Left lung (tissue), 10 donors: ENCODE data around the gene ZBTB1. TPM values are rescaled to one million over a fixed set of nuclear protein-coding genes. Genes with fewer than 3 reads are reported as not detected.
"Not testable (repeated sequence)": the region's sequence is repeated elsewhere in the genome, so short reads cannot be mapped to it uniquely, and the experiment has no call there.

Source experiments
- ATAC-seq: fragments of 200-7000 bp; cut with Tn5 transposase; one replicate; pipeline ENCODE4 v1.9.1; 2020; ENCODE audit warnings: moderate library complexity
- DNase-seq, 4 donors: peaks; one replicate each; pipeline ENCODE4 v3.0.0-alpha.2; 2013 to 2020
- H3K27ac ChIP-seq, 2 donors: fragments of 200-600 bp; sonication (generic) in 1 of 2; one replicate each; pipeline versions ENCODE4 v1.5.0 to v1.8.0; 2020 to 2021
- H3K27me3 ChIP-seq, 2 donors: fragments of 200-600 bp; sonication (generic) in 1 of 2; one replicate each; pipeline versions ENCODE4 v1.5.0 to v1.8.0; 2020 to 2021
- H3K36me3 ChIP-seq, 2 donors: fragments of 200-600 bp; sonication (generic) in 1 of 2; one replicate each; pipeline versions ENCODE4 v1.5.0 to v1.8.0; 2020 to 2021
- H3K4me1 ChIP-seq, 2 donors: fragments of 200-600 bp; one replicate each; pipeline ENCODE4 v1.8.0; 2021
- H3K4me3 ChIP-seq, 2 donors: fragments of 200-600 bp; sonication (generic) in 1 of 2; one replicate each; pipeline versions ENCODE4 v1.5.0 to v1.8.0; 2020 to 2021; ENCODE audit warnings: mild to moderate bottlenecking in 1 of 2
- H3K9me3 ChIP-seq, 2 donors: fragments of 200-600 bp; sonication (generic) in 1 of 2; one replicate each; pipeline versions ENCODE4 v1.5.0 to v1.8.0; 2020 to 2021
- intact Hi-C, 2 donors: fragments of 100-400 bp; cut with DNase I; formaldehyde crosslinking; loops; one replicate each; pipeline versions ENCODE4 v1.11.2 to v1.14.2; 2022
- polyA plus RNA-seq, 6 donors: library from polyadenylated mRNA; unstranded; fragments of 120-200 nt; gene quantifications; one replicate each; pipeline ENCODE4 v1.2.1, GENCODE V29; 2013; ENCODE audit not compliant: insufficient read length in 6 of 6
- total RNA-seq, 2 donors: library from RNA; stranded (reverse); fragmentation: NEBNext Ultra II Directional; extraction: Animal tissue kit (Norgen Biotek cat#: 25700); gene quantifications; one replicate each; pipeline ENCODE4 v1.2.1, GENCODE V29; 2021
- TF ChIP-seq, protein P1 (sequence below), 2 donors: fragments of 200-600 bp; sonication (generic) in 1 of 2; IDR thresholded peaks; one replicate each; pipeline versions ENCODE4 v1.5.0 to v1.8.0; 2021; ENCODE audit warnings: antibody characterized with exemption in 2 of 2
- donor health status: DM: no; HTN: yes; CAD: no.
- donor health status: DM: no; HTN: no; CAD: no.

ZBTB1 gene
- total and polyA plus RNA-seq, 8 donors: 35.5 to 75.8 (median 70.3) TPM

DNA sequence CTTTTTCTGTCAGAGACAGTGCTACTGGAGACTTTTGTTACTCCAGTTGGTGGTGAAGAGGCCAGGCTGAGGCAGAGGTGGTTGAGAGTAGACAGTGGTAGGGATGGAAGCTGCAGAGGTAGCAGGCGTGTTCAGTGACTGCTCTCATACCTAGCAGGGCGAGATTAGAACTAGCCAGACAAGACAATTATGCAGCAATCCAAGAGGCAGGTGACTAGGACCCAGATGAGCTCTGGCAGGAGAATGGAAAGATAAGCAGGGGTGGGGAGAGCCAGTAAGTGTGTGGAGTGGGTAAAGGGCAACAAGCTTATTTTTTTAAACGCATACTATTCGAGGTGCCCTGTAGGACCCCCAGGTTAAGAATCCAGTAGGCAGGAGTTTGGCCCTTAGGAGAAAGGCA lies 50.0 kb downstream of the ZBTB1 start:
- no peak for ATAC-seq
- Histone ChIP-seq H3K36me3 (no peaks in the 10 kb centered on the region), H3K27me3 (peaks cover 6 to 24% of the 10 kb centered on the region in 2 donors), H3K4me1 (peaks cover 0 to 6% of the 10 kb centered on the region in 2 donors), H3K4me3 (no peak overlapping the region), H3K27ac (no peak overlapping the region), H3K9me3 (no peaks in the 10 kb centered on the region)
- TF ChIP-seq, protein P1, sequence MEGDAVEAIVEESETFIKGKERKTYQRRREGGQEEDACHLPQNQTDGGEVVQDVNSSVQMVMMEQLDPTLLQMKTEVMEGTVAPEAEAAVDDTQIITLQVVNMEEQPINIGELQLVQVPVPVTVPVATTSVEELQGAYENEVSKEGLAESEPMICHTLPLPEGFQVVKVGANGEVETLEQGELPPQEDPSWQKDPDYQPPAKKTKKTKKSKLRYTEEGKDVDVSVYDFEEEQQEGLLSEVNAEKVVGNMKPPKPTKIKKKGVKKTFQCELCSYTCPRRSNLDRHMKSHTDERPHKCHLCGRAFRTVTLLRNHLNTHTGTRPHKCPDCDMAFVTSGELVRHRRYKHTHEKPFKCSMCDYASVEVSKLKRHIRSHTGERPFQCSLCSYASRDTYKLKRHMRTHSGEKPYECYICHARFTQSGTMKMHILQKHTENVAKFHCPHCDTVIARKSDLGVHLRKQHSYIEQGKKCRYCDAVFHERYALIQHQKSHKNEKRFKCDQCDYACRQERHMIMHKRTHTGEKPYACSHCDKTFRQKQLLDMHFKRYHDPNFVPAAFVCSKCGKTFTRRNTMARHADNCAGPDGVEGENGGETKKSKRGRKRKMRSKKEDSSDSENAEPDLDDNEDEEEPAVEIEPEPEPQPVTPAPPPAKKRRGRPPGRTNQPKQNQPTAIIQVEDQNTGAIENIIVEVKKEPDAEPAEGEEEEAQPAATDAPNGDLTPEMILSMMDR (IDR thresholded peaks at IDR 0.05): no peak
- no peak for DNase-seq
- intact Hi-C loops: no loop called here

DNA sequence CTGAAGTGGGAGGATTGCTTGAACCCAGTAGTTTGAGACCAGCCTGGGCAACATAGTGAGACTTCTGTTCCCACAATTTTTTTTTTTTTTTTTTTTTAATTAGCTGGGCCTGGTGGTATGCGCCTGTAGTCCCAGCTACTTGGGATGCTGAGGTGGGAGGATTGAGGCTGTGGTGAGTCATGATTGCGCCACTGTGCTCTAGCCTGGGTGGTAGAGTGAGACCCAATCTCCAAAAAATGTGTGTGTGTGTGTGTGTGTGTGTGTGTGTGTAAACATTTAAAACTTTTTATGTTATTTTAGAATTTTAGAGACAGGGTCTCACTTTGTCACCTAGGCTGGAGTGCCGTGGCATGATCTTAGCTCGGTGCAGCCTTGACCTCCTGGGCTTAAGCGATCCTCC lies 52.0 kb downstream of the ZBTB1 start:
- Histone ChIP-seq H3K4me1 (no peaks in the 10 kb centered on the region), H3K9me3 (no peaks in the 10 kb centered on the region), H3K27me3 (peaks cover 0 to 4% of the 10 kb centered on the region in 2 donors), H3K36me3 (no peaks in the 10 kb centered on the region), H3K27ac (no peak overlapping the region), H3K4me3 (no peak overlapping the region)
- DNase-seq (no peak), ATAC-seq (peak; percentile 19)
- TF ChIP-seq, protein P1 (IDR thresholded peaks at IDR 0.05): no peak
- intact Hi-C loops: no loop called here

DNA sequence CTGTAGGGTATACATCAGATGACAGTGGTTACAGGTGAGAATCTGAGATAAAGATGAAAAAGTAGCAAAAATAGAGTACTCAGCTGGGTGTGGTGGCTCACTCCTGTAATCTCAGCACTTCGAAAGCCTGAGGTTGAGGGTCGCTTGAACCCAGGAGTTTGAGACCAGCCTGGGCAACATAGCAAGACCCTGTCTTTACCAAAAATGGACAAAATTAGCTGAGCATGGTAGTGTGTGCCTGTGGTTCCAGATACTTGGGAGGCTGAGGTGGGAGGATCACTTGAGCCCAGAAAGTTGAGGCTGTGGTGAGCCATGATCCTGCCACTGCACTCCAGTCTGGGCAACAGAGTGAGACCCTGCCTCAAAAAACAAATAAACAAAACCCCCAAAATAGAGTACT lies 53.6 kb downstream of the ZBTB1 start:
- DNase-seq, H3K4me3 ChIP-seq, ATAC-seq, H3K27me3 ChIP-seq, H3K9me3 ChIP-seq, H3K27ac ChIP-seq, H3K36me3 ChIP-seq, H3K4me1 ChIP-seq, intact Hi-C loops: not testable (repeated sequence)

DNA sequence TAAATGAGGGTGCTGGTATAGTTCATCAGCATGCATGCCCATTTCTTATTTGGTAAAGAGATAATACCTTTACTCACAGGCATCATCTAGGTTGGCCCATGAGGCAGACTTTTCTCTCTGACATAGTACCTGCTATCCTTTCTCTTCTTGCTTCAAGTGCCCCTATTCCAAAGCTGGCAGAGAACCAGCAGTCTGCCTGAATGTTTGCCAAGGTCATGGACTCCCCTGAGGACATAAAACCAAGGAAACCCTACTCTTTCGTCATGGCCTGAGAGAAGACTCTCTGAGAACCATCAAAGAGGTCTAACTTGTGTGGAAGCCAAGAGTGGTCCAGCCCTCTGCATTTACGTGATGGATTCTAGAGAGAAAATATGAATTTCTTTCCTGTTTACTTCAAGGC lies 57.1 kb downstream of the ZBTB1 start:
- H3K9me3 ChIP-seq: no peaks in the 10 kb centered on the region
- intact Hi-C loops: no loop called here
- H3K27ac ChIP-seq: no peak overlapping the region
- TF ChIP-seq, protein P1 (IDR thresholded peaks at IDR 0.05): no peak
- no peaks in the 10 kb centered on the region for H3K4me1 ChIP-seq
- no peak overlapping the region for H3K4me3 ChIP-seq
- DNase-seq: no peak
- H3K27me3 ChIP-seq: no peaks in the 10 kb centered on the region
- no peak for ATAC-seq
- no peaks in the 10 kb centered on the region for H3K36me3 ChIP-seq

DNA sequence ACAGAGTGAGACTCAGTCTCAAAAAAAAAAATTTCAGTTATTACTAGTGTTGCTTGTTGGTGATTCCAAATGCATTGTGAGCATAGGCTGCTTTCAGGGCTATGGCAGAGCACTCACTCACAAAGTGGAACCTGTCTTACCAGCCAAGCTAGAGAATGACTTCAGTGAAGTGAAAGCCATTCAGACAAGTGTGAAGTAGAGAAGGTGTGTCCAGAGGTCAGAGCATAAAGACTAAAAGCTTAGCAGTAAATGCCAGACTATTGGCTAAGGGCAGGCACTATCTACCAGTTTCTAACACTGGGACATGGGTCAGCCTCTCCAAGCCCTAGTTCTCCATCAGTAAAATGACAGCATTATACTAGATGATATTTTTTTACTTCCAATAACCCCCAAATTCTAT lies 57.9 kb downstream of the ZBTB1 start:
- ATAC-seq (peak; percentile 93), DNase-seq (peak in 1 of 4 donors; percentile 71)
- no peaks in the 10 kb centered on the region for H3K4me1 ChIP-seq
- H3K36me3 ChIP-seq: no peaks in the 10 kb centered on the region
- TF ChIP-seq, protein P1 (IDR thresholded peaks at IDR 0.05): no peak
- no peak overlapping the region for H3K27ac ChIP-seq
- no peaks in the 10 kb centered on the region for H3K27me3 ChIP-seq
- intact Hi-C loops: no loop called here
- H3K9me3 ChIP-seq: no peaks in the 10 kb centered on the region
- no peak overlapping the region for H3K4me3 ChIP-seq

DNA sequence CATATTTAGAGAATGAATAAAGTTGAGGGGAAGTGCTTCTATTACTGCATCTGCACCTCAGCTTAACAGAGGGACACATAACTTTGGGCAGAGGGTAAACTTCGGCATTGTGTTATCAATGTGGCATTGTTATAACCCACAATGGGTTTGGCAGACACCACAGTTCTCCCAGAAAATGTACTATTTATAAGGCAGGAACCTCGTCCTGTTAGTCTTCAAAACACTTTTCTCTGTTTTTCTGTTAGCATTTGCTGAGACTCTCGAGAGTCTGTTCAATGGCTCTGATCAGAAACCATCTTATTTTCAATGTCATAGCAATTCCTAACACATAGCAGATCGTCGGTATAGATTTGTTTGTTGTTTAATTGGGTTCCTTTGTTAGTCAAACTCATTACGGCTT lies 59.1 kb downstream of the ZBTB1 start:
- intact Hi-C loops: no loop called here
- TF ChIP-seq, protein P1 (IDR thresholded peaks at IDR 0.05): no peak
- no peak for DNase-seq
- H3K27me3 ChIP-seq: no peaks in the 10 kb centered on the region
- H3K27ac ChIP-seq: no peak overlapping the region
- no peak overlapping the region for H3K4me3 ChIP-seq
- no peaks in the 10 kb centered on the region for H3K4me1 ChIP-seq
- no peaks in the 10 kb centered on the region for H3K36me3 ChIP-seq
- no peaks in the 10 kb centered on the region for H3K9me3 ChIP-seq
- ATAC-seq: no peak
